GM21619 (cell line): ENCODE results near the gene CCDC40.

ENCODE experiments used
- ATAC-seq: cut with Tn5 transposase; IDR thresholded peaks from one replicate; pipeline ENCODE4 v1.9.1; 2021; ENCODE audit not compliant: unreplicated experiment

The CCDC40 gene

GRCh38 chr17:80112471-80113032 lies 76.1 kb downstream of the CCDC40 start:
- ATAC-seq = no peak

- ATAC-seq = no peak
Observed at GRCh38 chr17:80113033-80113484, 76.6 kb downstream of the CCDC40 start.

- no peak for ATAC-seq
Observed at GRCh38 chr17:80114758-80115157, 78.3 kb downstream of the CCDC40 start.

GRCh38 chr17:80115159-80115558 lies 78.7 kb downstream of the CCDC40 start:
- ATAC-seq = no peak

- no peak for ATAC-seq
Observed at GRCh38 chr17:80116276-80116920, 80.0 kb downstream of the CCDC40 start.

- no peak for ATAC-seq
Observed at GRCh38 chr17:80116921-80117380, 80.5 kb downstream of the CCDC40 start.

- ATAC-seq = no peak
Observed at GRCh38 chr17:80117491-80118401, 81.3 kb downstream of the CCDC40 start.

GRCh38 chr17:80118601-80119270 lies 82.3 kb downstream of the CCDC40 start:
- no peak for ATAC-seq

GRCh38 chr17:80119271-80119791 lies 82.9 kb downstream of the CCDC40 start:
- ATAC-seq = no peak

- ATAC-seq = no peak
Observed at GRCh38 chr17:80119839-80120238, 83.4 kb downstream of the CCDC40 start.

- no peak for ATAC-seq
Observed at GRCh38 chr17:80122026-80122575, 85.7 kb downstream of the CCDC40 start.

- no peak for ATAC-seq
Observed at GRCh38 chr17:80122926-80123505, 86.6 kb downstream of the CCDC40 start.

- no peak for ATAC-seq
Observed at GRCh38 chr17:80123791-80124190, 87.3 kb downstream of the CCDC40 start.

GRCh38 chr17:80124351-80124981 lies 88.0 kb downstream of the CCDC40 start:
- no peak for ATAC-seq

- no peak for ATAC-seq
Observed at GRCh38 chr17:80125656-80126448, 89.4 kb downstream of the CCDC40 start.

- no peak for ATAC-seq
Observed at GRCh38 chr17:80126449-80126715, 89.9 kb downstream of the CCDC40 start.

- no peak for ATAC-seq
Observed at GRCh38 chr17:80129006-80129565, 92.6 kb downstream of the CCDC40 start.

- ATAC-seq = no peak
Observed at GRCh38 chr17:80130992-80131391, 94.5 kb downstream of the CCDC40 start.
